SU-DHL-6 (cell line): ENCODE measurements around the gene TMEM163.

Experiments
- H2AFZ ChIP-seq: fragments of 200-600 bp; sonication (generic); 2 replicates; pipeline ENCODE4 v1.6.1; 2014; ENCODE audit warnings: low read depth, mild to moderate bottlenecking, moderate library complexity, mixed read lengths, antibody characterized with exemption, low read length; ENCODE audit not compliant: severe bottlenecking
- H3F3A ChIP-seq: fragments of 200-600 bp; shearing (Covaris generic); 2 replicates; pipeline ENCODE4 v1.6.0; 2016; ENCODE audit warnings: antibody characterized with exemption, mild to moderate bottlenecking; ENCODE audit not compliant: insufficient read depth
- H3K27ac ChIP-seq: fragments of 200-600 bp; sonication (generic); 2 replicates; pipeline ENCODE4 v1.5.1; 2016; ENCODE audit warnings: low read depth, mild to moderate bottlenecking, low read length, moderate library complexity, mixed read lengths
- H3K27me3 ChIP-seq: fragments of 200-600 bp; sonication (generic), shearing (Covaris generic); 2 replicates; pipeline ENCODE4 v1.6.0; 2014; ENCODE audit warnings: mild to moderate bottlenecking, low read length
- H3K36me3 ChIP-seq: fragments of 200-600 bp; sonication (generic); 2 replicates; pipeline ENCODE4 v1.6.1; 2014; ENCODE audit warnings: mild to moderate bottlenecking, low read length, mixed read lengths
- H3K4me2 ChIP-seq: fragments of 300-600, 200-600 bp; shearing (Covaris generic), sonication (generic); 2 replicates; pipeline ENCODE4 v1.6.0; 2014; ENCODE audit warnings: low read length, low read depth, mild to moderate bottlenecking; ENCODE audit not compliant: poor library complexity, severe bottlenecking
- H3K4me3 ChIP-seq: fragments of 200-600 bp; sonication (generic); 2 replicates; pipeline ENCODE4 v1.5.1; 2014; ENCODE audit warnings: antibody characterized with exemption, low read length, mild to moderate bottlenecking, mixed read lengths; ENCODE audit not compliant: insufficient read depth, poor library complexity, severe bottlenecking
- H3K79me2 ChIP-seq: fragments of 200-600 bp; sonication (generic); 2 replicates; pipeline ENCODE4 v1.6.1; 2014; ENCODE audit warnings: mild to moderate bottlenecking, low read length, moderate library complexity; ENCODE audit not compliant: insufficient read depth
- H3K9ac ChIP-seq: fragments of 200-600 bp; sonication (generic); 2 replicates; pipeline ENCODE4 v1.7.0; 2014; ENCODE audit warnings: mild to moderate bottlenecking, low read length
- H3K9me2 ChIP-seq: fragments of 200-600 bp; sonication (generic); replicated peaks from 2 replicates; pipeline ENCODE4 v1.6.1; 2014; ENCODE audit warnings: low read length; ENCODE audit not compliant: insufficient read depth
- H3K9me3 ChIP-seq: fragments of 200-600 bp; sonication (generic); 2 replicates; pipeline ENCODE4 v1.6.1; 2014; ENCODE audit warnings: low read length, mixed read lengths; ENCODE audit not compliant: insufficient read depth
- H4K20me1 ChIP-seq: fragments of 200-600 bp; sonication (generic); 2 replicates; pipeline ENCODE4 v1.6.1; 2014; ENCODE audit warnings: low read depth, mild to moderate bottlenecking, antibody characterized with exemption, low read length, moderate library complexity, mixed read lengths
- CTCF ChIP-seq: fragments of 200-600 bp; sonication (generic); IDR thresholded peaks from one replicate; pipeline ENCODE4 v1.5.1; 2017; ENCODE audit warnings: antibody characterized with exemption, mild to moderate bottlenecking, low read length, moderate library complexity; ENCODE audit not compliant: insufficient read depth, poor library complexity, severe bottlenecking
- EZH2phosphoT487 ChIP-seq: fragments of 200-600 bp; sonication (generic), shearing (Covaris generic); conservative IDR thresholded peaks from 2 replicates; pipeline ENCODE4 v1.6.1; 2018; ENCODE audit warnings: mild to moderate bottlenecking, antibody characterized with exemption, low read length, moderate library complexity, mixed read lengths

TMEM163 gene

GRCh38 chr2:134451347-134451630 is 267.5 kb downstream of the TMEM163 start:
- Histone ChIP-seq H3K4me2 (no peak overlapping the region), H2AFZ (no peak overlapping the region), H3K9me3 (no peaks in the 10 kb centered on the region), H3K27ac (no peak overlapping the region), H3K79me2 (no peaks in the 10 kb centered on the region), H3K9me2 (no peaks in the 10 kb centered on the region), H3K36me3 (no peaks in the 10 kb centered on the region), H3K27me3 (no peaks in the 10 kb centered on the region), H4K20me1 (no peaks in the 10 kb centered on the region), H3K9ac (no peak overlapping the region), H3F3A (no peaks in the 10 kb centered on the region), H3K4me3 (no peak overlapping the region)
- TF ChIP-seq EZH2phosphoT487 (no peak), CTCF (no peak)

GRCh38 chr2:134449751-134450513 is 268.9 kb downstream of the TMEM163 start:
- TF ChIP-seq CTCF = no peak
- no peak for TF ChIP-seq EZH2phosphoT487
- Histone ChIP-seq H3K27ac (no peak overlapping the region), H3K79me2 (no peaks in the 10 kb centered on the region), H3K4me2 (no peak overlapping the region), H3K9me3 (no peaks in the 10 kb centered on the region), H3K9ac (no peak overlapping the region), H2AFZ (no peak overlapping the region), H3F3A (no peaks in the 10 kb centered on the region), H3K36me3 (no peaks in the 10 kb centered on the region), H3K4me3 (no peak overlapping the region), H4K20me1 (no peaks in the 10 kb centered on the region), H3K9me2 (no peaks in the 10 kb centered on the region), H3K27me3 (no peaks in the 10 kb centered on the region)

- H3F3A ChIP-seq = no peaks in the 10 kb centered on the region
- TF ChIP-seq EZH2phosphoT487 (no peak), CTCF (no peak)
- H3K36me3 ChIP-seq = no peaks in the 10 kb centered on the region
- no peak overlapping the region for H3K27ac ChIP-seq
- H3K9me3 ChIP-seq = no peaks in the 10 kb centered on the region
- H3K4me3 ChIP-seq = no peak overlapping the region
- no peaks in the 10 kb centered on the region for H4K20me1 ChIP-seq
- H3K4me2 ChIP-seq = no peak overlapping the region
- H3K9me2 ChIP-seq = no peaks in the 10 kb centered on the region
- no peak overlapping the region for H3K9ac ChIP-seq
- H3K79me2 ChIP-seq = no peaks in the 10 kb centered on the region
- no peak overlapping the region for H2AFZ ChIP-seq
- no peaks in the 10 kb centered on the region for H3K27me3 ChIP-seq
Observed at GRCh38 chr2:134449157-134449556, 269.6 kb downstream of the TMEM163 start.
